HG02852 (cell line): ENCODE measurements around the gene EPHX1.
"Not testable (repeated sequence)": the region's sequence is repeated elsewhere in the genome, so short reads cannot be mapped to it uniquely, and the experiment has no call there.

Experiments used
- ATAC-seq: cut with Tn5 transposase; IDR thresholded peaks from one replicate; pipeline ENCODE4 v1.9.1; 2021; ENCODE audit warnings: mild to moderate bottlenecking, moderate library complexity; ENCODE audit not compliant: unreplicated experiment

The EPHX1 gene

GRCh38 chr1:225880222-225880588, 70.3 kb downstream of the EPHX1 start:
- ATAC-seq: no peak

GRCh38 chr1:225880636-225881035, 70.7 kb downstream of the EPHX1 start:
- ATAC-seq: no peak

- peak; percentile 21 for ATAC-seq
Observed at GRCh38 chr1:225881081-225881958, 71.4 kb downstream of the EPHX1 start.

- peak; percentile 71 for ATAC-seq
Observed at GRCh38 chr1:225881959-225882693, 72.2 kb downstream of the EPHX1 start, which contains the start of gene TMEM63A. TMEM63A (minus strand) TSS chr1:225882380; CDS start chr1:225877580, 4,800 bp downstream.

- ATAC-seq: peak; percentile 36
Observed at GRCh38 chr1:225882694-225883615, 73.0 kb downstream of the EPHX1 start.

GRCh38 chr1:225883616-225884265, 73.8 kb downstream of the EPHX1 start:
- ATAC-seq: no peak

- ATAC-seq: no peak
Observed at GRCh38 chr1:225885336-225885735, 75.4 kb downstream of the EPHX1 start.

- no peak for ATAC-seq
Observed at GRCh38 chr1:225886159-225887029, 76.5 kb downstream of the EPHX1 start.

GRCh38 chr1:225887030-225887314, 77.0 kb downstream of the EPHX1 start:
- ATAC-seq: no peak

- not testable (repeated sequence) for ATAC-seq
Observed at GRCh38 chr1:225887554-225888288, 77.8 kb downstream of the EPHX1 start.

GRCh38 chr1:225888289-225888897, 78.5 kb downstream of the EPHX1 start:
- ATAC-seq: no peak

GRCh38 chr1:225888898-225889601, 79.1 kb downstream of the EPHX1 start, which contains the start of gene LEFTY1:
LEFTY1 (minus strand) TSS chr1:225889146; CDS start chr1:225889066, 80 bp downstream.
- ATAC-seq: no peak

GRCh38 chr1:225889743-225890142, 79.8 kb downstream of the EPHX1 start:
- ATAC-seq: no peak

- no peak for ATAC-seq
Observed at GRCh38 chr1:225890346-225891228, 80.7 kb downstream of the EPHX1 start.

- no peak for ATAC-seq
Observed at GRCh38 chr1:225891229-225891972, 81.5 kb downstream of the EPHX1 start.

GRCh38 chr1:225892307-225892706, 82.4 kb downstream of the EPHX1 start:
- no peak for ATAC-seq
